SK-N-SH (cell line): ENCODE data around the gene KRTAP4-12. TPM values are rescaled to one million over a fixed set of nuclear protein-coding genes. Genes with fewer than 3 reads are reported as not detected.

Experiments used
- CTCF ChIA-PET: fragments of 300-600, 350-600 bp; formaldehyde crosslinking; extraction: SDS; loops from one replicate; lab custom pipeline; 2021; lab: Yijun Ruan, JAX
- POLR2A ChIA-PET: fragments of 350-600 bp; sonication (Branson Sonifier 250); formaldehyde crosslinking; extraction: SDS; loops from one replicate; lab custom pipeline; 2020; ENCODE audit warnings: antibody characterized with exemption, inconsistent platforms; lab: Yijun Ruan, JAX
- DNase-seq: peaks from one replicate; pipeline ENCODE4 v3.0.0; 2012
- H2AFZ ChIP-seq: fragments of 200-600 bp; sonication (generic); 2 replicates; pipeline ENCODE4 v1.8.1; 2016; ENCODE audit warnings: antibody characterized with exemption, mild to moderate bottlenecking, low read depth
- H3F3A ChIP-seq: fragments of 200-600 bp; sonication (generic); replicated peaks from 2 replicates; pipeline ENCODE3; 2016; ENCODE audit warnings: antibody characterized with exemption, mild to moderate bottlenecking; ENCODE audit not compliant: insufficient read depth
- H3K27ac ChIP-seq, 2 experiments: fragments of 200-500 bp in 1 of 2; fragments of 200-600 bp in 1 of 2; sonication (Bioruptor generic) in 1 of 2; sonication (generic), shearing (Covaris generic) in 1 of 2; 2 replicates each; pipeline versions ENCODE4 v1.5.1 to v1.6.1; 2014 to 2016; ENCODE audit warnings: low read depth in 2 of 2, inconsistent platforms in 1 of 2, low read length in 1 of 2, mild to moderate bottlenecking in 1 of 2, mixed read lengths in 1 of 2
- H3K27me3 ChIP-seq: fragments of 200-600 bp; sonication (generic), shearing (Covaris generic); 2 replicates; pipeline ENCODE4 v1.6.1; 2016; ENCODE audit warnings: mixed run types; ENCODE audit not compliant: insufficient read depth
- H3K36me3 ChIP-seq, 2 experiments: fragments of 200-500 bp in 1 of 2; fragments of 200-600 bp in 1 of 2; sonication (Bioruptor generic) in 1 of 2; sonication (generic) in 1 of 2; replicated peaks in 1 of 2; 2 replicates each; pipeline versions ENCODE3 to v1.5.1; 2014 to 2016; ENCODE audit warnings: low read length in 1 of 2, mild to moderate bottlenecking in 1 of 2; ENCODE audit not compliant: insufficient read depth in 2 of 2, control insufficient read depth in 1 of 2
- H3K4me1 ChIP-seq, 2 experiments: fragments of 200-500 bp in 1 of 2; fragments of 200-600 bp in 1 of 2; sonication (Bioruptor generic) in 1 of 2; sonication (generic), shearing (Covaris generic) in 1 of 2; 2 replicates each; pipeline versions ENCODE4 v1.5.1 to v1.6.1; 2014 to 2016; ENCODE audit warnings: low read depth in 1 of 2, low read length in 1 of 2, mixed run types in 1 of 2; ENCODE audit not compliant: insufficient read depth in 2 of 2, control insufficient read depth in 1 of 2
- H3K4me2 ChIP-seq: fragments of 200-600 bp; sonication (generic), shearing (Covaris generic); 2 replicates; pipeline ENCODE4 v1.6.1; 2017; ENCODE audit warnings: mixed run types
- H3K4me3 ChIP-seq, 2 experiments: fragments of 200-500 bp in 1 of 2; fragments of 200-600 bp in 1 of 2; sonication (Bioruptor generic) in 1 of 2; sonication (generic), shearing (Covaris generic) in 1 of 2; 2 replicates each; pipeline versions ENCODE4 v1.5.1 to v1.8.1; 2014 to 2016; ENCODE audit warnings: low read depth in 2 of 2, inconsistent platforms in 1 of 2, low read length in 1 of 2, mild to moderate bottlenecking in 1 of 2, mixed read lengths in 1 of 2, moderate library complexity in 1 of 2
- H3K79me2 ChIP-seq: fragments of 200-600 bp; sonication (generic); 2 replicates; pipeline ENCODE4 v1.8.1; 2017; ENCODE audit warnings: mild to moderate bottlenecking; ENCODE audit not compliant: insufficient read depth
- H3K9ac ChIP-seq: fragments of 200-600 bp; sonication (generic); 2 replicates; pipeline ENCODE4 v1.6.1; 2017; ENCODE audit warnings: mixed run types
- H3K9me2 ChIP-seq: fragments of 200-600 bp; sonication (generic); 2 replicates; pipeline ENCODE4 v1.6.1; 2017; ENCODE audit warnings: mixed run types
- H3K9me3 ChIP-seq: fragments of 200-600 bp; sonication (generic); 2 replicates; pipeline ENCODE4 v1.6.1; 2017; ENCODE audit warnings: mixed run types, mild to moderate bottlenecking, moderate library complexity
- H4K20me1 ChIP-seq: fragments of 200-600 bp; sonication (generic); 2 replicates; pipeline ENCODE4 v1.6.1; 2017; ENCODE audit warnings: mild to moderate bottlenecking, mixed run types; ENCODE audit not compliant: insufficient read depth
- CHD2 ChIP-seq: fragments of 150-350 bp; IDR thresholded peaks from 2 replicates; pipeline ENCODE4 v1.6.1; 2018; ENCODE audit warnings: low read length; ENCODE audit not compliant: partially characterized antibody
- EP300 ChIP-seq, 2 experiments: IDR thresholded peaks; 2 replicates each; pipeline versions ENCODE4 v1.4.0 to v1.6.1; 2012; ENCODE audit warnings: borderline replicate concordance in 1 of 2, low read depth in 1 of 2, low read length in 1 of 2
- FOXJ3 ChIP-seq: sonication (generic); formaldehyde crosslinking; IDR thresholded peaks from 2 replicates; pipeline ENCODE4 v1.5.1; 2020; ENCODE audit warnings: mild to moderate bottlenecking, missing genetic modification reagents
- FOXM1 ChIP-seq: IDR thresholded peaks from 2 replicates; pipeline ENCODE4 v1.4.0; 2012; ENCODE audit warnings: low read depth, mild to moderate bottlenecking
- GABPA ChIP-seq: IDR thresholded peaks from 2 replicates; pipeline ENCODE4 v1.4.0; 2012; ENCODE audit warnings: low read depth, mild to moderate bottlenecking
- GATA2 ChIP-seq: sonication (generic); formaldehyde crosslinking; IDR thresholded peaks from 2 replicates; pipeline ENCODE4 v1.5.0; 2020; ENCODE audit warnings: mild to moderate bottlenecking, missing genetic modification reagents
- MAX ChIP-seq: IDR thresholded peaks from 2 replicates; pipeline ENCODE4 v1.4.0; 2012; ENCODE audit warnings: low read depth
- NFIC ChIP-seq: IDR thresholded peaks from 2 replicates; pipeline ENCODE4 v1.4.0; 2012; ENCODE audit warnings: borderline replicate concordance
- NRF1 ChIP-seq: IDR thresholded peaks from 2 replicates; pipeline ENCODE4 v1.6.1; 2012; ENCODE audit warnings: low read depth, mild to moderate bottlenecking, low read length
- POLR2AphosphoS5 ChIP-seq: IDR thresholded peaks from 2 replicates; pipeline ENCODE4 v1.6.1; 2012; ENCODE audit warnings: low read depth, low read length
- RAD21 ChIP-seq: IDR thresholded peaks from 2 replicates; pipeline ENCODE4 v1.6.1; 2012; ENCODE audit warnings: mild to moderate bottlenecking, low read length
- RCOR1 ChIP-seq: fragments of 150-350 bp; IDR thresholded peaks from 2 replicates; pipeline ENCODE4 v1.6.1; 2017; ENCODE audit warnings: antibody characterized with exemption, low read length
- RFX5 ChIP-seq: IDR thresholded peaks from 2 replicates; pipeline ENCODE4 v1.6.1; 2012; ENCODE audit warnings: mild to moderate bottlenecking, improper control_type of control experiment, low read length
- RXRA ChIP-seq: IDR thresholded peaks from 2 replicates; pipeline ENCODE4 v1.4.0; 2012; ENCODE audit warnings: low read depth, mild to moderate bottlenecking, borderline replicate concordance
- SIN3A ChIP-seq: IDR thresholded peaks from 2 replicates; pipeline ENCODE4 v1.6.1; 2012; ENCODE audit warnings: low read depth, mild to moderate bottlenecking, low read length, moderate library complexity, borderline replicate concordance
- TAF1 ChIP-seq: IDR thresholded peaks from 2 replicates; pipeline ENCODE4 v1.6.1; 2012; ENCODE audit warnings: low read depth, mild to moderate bottlenecking, low read length, moderate library complexity, borderline replicate concordance
- TCF12 ChIP-seq: IDR thresholded peaks from 2 replicates; pipeline ENCODE4 v1.4.0; 2012
- USF2 ChIP-seq: fragments of 150-350 bp; IDR thresholded peaks from 2 replicates; pipeline ENCODE4 v1.6.1; 2017; ENCODE audit warnings: antibody characterized with exemption, low read length, low read depth, borderline replicate concordance
- YY1 ChIP-seq: IDR thresholded peaks from 2 replicates; pipeline ENCODE4 v1.4.0; 2012; ENCODE audit warnings: low read depth, mild to moderate bottlenecking
- WGBS: methylation state at CpG from one replicate; pipeline ENCODE4 v1.1.6; 2017; ENCODE audit warnings: low lambda C conversion rate; 5-methylcytosine and 5-hydroxymethylcytosine counted together
- polyA plus RNA-seq, 3 experiments: library from polyadenylated mRNA; depleted of rRNA; stranded (reverse); fragments of >200 nt; gene quantifications; 2 replicates each; pipeline ENCODE4 v1.2.3, GENCODE V29; 2012
- TF ChIP-seq, protein P1 (sequence below): IDR thresholded peaks from 2 replicates; pipeline ENCODE4 v1.4.0; 2012; ENCODE audit warnings: low read depth, borderline replicate concordance
- TF ChIP-seq, protein P2 (sequence below): fragments of 200-600 bp; sonication (generic); IDR thresholded peaks from 2 replicates; pipeline ENCODE4 v1.6.1; 2017; ENCODE audit warnings: antibody characterized with exemption, mild to moderate bottlenecking, moderate library complexity

The KRTAP4-12 gene
- polyA plus RNA-seq, 1 of the 3 experiments (the other 2 are of a cell fraction): not detected

DNA sequence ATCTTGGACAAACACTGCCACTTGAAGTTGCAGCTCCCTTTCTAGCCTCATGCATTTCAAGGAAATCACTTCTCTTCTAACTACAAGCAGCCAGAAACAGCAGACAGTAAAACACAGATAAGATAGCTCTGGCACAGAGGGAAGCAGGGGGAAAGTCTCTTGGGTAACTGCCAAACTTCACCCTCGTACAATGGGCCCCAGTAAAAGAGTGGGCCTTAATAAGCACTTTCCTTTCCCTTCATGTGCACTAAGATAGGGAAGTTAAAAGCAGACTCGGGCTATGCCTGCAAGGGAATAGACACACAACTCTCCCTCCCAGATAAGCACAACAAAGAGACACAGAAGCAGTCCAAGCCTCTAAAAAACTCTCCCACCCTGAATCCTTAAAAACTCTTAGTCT lies 29.9 kb upstream of the KRTAP4-12 start:
- 13% methylated on average over 2 of the region's 2 CpGs for WGBS
- Histone ChIP-seq H3K27ac (no peak overlapping the region), H3K36me3 (no peaks in the 10 kb centered on the region), H2AFZ (no peak overlapping the region), H3K4me1 (no peaks in the 10 kb centered on the region), H3K4me2 (no peak overlapping the region), H3K4me3 (no peak overlapping the region), H3K27me3 (peaks cover 4% of the 10 kb centered on the region; the same call in 1 of the 2 replicates), H3K9me3 (no peaks in the 10 kb centered on the region), H3K9me2 (no peaks in the 10 kb centered on the region), H3F3A (no peaks in the 10 kb centered on the region), H3K79me2 (no peaks in the 10 kb centered on the region), H3K9ac (no peak overlapping the region), H4K20me1 (no peaks in the 10 kb centered on the region)
- no peak for DNase-seq
- ChIA-PET CTCF (no interaction called here), POLR2A (no interaction called here)
- TF ChIP-seq FOXM1 (no peak), RCOR1 (no peak), RAD21 (no peak), EP300 (IDR thresholded peaks at IDR 0.05; ENCODE audit: borderline replicate concordance in 1 of 2, low read depth in 1 of 2, low read length in 1 of 2) (no peak), GABPA (no peak), TCF12 (no peak), YY1 (no peak), SIN3A (no peak), NFIC (no peak), CHD2 (no peak), POLR2AphosphoS5 (no peak), TAF1 (no peak)
- TF ChIP-seq, protein P1, sequence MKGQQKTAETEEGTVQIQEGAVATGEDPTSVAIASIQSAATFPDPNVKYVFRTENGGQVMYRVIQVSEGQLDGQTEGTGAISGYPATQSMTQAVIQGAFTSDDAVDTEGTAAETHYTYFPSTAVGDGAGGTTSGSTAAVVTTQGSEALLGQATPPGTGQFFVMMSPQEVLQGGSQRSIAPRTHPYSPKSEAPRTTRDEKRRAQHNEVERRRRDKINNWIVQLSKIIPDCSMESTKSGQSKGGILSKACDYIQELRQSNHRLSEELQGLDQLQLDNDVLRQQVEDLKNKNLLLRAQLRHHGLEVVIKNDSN: no peak
- TF ChIP-seq, protein P2, sequence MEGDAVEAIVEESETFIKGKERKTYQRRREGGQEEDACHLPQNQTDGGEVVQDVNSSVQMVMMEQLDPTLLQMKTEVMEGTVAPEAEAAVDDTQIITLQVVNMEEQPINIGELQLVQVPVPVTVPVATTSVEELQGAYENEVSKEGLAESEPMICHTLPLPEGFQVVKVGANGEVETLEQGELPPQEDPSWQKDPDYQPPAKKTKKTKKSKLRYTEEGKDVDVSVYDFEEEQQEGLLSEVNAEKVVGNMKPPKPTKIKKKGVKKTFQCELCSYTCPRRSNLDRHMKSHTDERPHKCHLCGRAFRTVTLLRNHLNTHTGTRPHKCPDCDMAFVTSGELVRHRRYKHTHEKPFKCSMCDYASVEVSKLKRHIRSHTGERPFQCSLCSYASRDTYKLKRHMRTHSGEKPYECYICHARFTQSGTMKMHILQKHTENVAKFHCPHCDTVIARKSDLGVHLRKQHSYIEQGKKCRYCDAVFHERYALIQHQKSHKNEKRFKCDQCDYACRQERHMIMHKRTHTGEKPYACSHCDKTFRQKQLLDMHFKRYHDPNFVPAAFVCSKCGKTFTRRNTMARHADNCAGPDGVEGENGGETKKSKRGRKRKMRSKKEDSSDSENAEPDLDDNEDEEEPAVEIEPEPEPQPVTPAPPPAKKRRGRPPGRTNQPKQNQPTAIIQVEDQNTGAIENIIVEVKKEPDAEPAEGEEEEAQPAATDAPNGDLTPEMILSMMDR: no peak

DNA sequence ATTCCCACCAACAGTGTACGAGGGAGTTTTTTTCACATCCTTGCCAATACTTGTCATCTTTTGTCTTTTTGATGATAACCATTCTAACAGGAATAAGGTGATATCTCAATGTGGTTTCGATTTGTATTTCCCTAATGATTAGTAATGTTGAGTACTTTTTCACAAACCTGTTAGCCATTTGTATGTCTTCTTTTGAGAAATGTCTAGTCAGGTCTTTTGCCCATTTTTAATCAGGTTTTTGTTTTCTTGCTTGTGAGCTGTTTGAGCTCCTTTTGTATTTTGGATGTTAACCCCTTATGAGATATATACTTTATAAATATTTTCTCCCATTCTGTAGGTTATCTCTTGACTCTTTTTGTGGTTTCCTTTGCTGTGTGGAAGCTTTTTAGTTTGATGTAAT lies 27.5 kb upstream of the KRTAP4-12 start:
- POLR2A ChIA-PET: no interaction called here
- no peak overlapping the region for H2AFZ ChIP-seq
- H3K4me3 ChIP-seq: no peak overlapping the region
- no peak for DNase-seq
- H3K79me2 ChIP-seq: no peaks in the 10 kb centered on the region
- no peaks in the 10 kb centered on the region for H3K36me3 ChIP-seq
- H3K9ac ChIP-seq: no peak overlapping the region
- no peaks in the 10 kb centered on the region for H3K4me1 ChIP-seq
- CTCF ChIA-PET: interaction anchor here (0.8 to 0.9 kb wide), 2 partner anchors 171 to 497 kb away, joined by 3 read pairs; no protein-coding TSS in a partner anchor
- 12% methylated on average over 2 of the region's 2 CpGs for WGBS
- H3K27me3 ChIP-seq: 0 out of 2 replicates have a peak, but pooled peaks cover 4% of the 10 kb centered on the region
- no peaks in the 10 kb centered on the region for H3K9me2 ChIP-seq
- H4K20me1 ChIP-seq: no peaks in the 10 kb centered on the region
- no peak overlapping the region for H3K27ac ChIP-seq
- no peaks in the 10 kb centered on the region for H3K9me3 ChIP-seq
- H3K4me2 ChIP-seq: no peak overlapping the region
- H3F3A ChIP-seq: no peaks in the 10 kb centered on the region
- no peak for TF ChIP-seq NFIC
- TF ChIP-seq FOXJ3 (CRISPR knock-in tag): no peak
- TF ChIP-seq, protein P1: no peak
- TF ChIP-seq FOXM1: no peak
- no peak for TF ChIP-seq TAF1
- TF ChIP-seq USF2: no peak
- TF ChIP-seq, protein P2: no peak
- TF ChIP-seq MAX: no peak
- TF ChIP-seq NRF1: no peak
- no peak for TF ChIP-seq YY1
- no peak for TF ChIP-seq POLR2AphosphoS5
- TF ChIP-seq CHD2: no peak
- TF ChIP-seq RFX5: no peak
- no peak for TF ChIP-seq GATA2
- no peak for TF ChIP-seq RXRA
- no peak for TF ChIP-seq RCOR1
